Smooth muscle cell (in vitro differentiated cells): Measurements from ENCODE around the gene PUS10. TPM values are rescaled to one million over a fixed set of nuclear protein-coding genes. Genes with fewer than 3 reads are reported as not detected.

Experiments used
- DNase-seq: peaks from one replicate; lab custom pipeline; 2025; ENCODE audit not compliant: unreplicated experiment; lab: John Stamatoyannopoulos, UW
- H2AFZ ChIP-seq: fragments of 200-600 bp; sonication (generic); 2 replicates; pipeline ENCODE4 v1.6.0; 2016; ENCODE audit warnings: antibody characterized with exemption, low read depth, mild to moderate bottlenecking
- H3F3A ChIP-seq: fragments of 200-600 bp; sonication (generic); 2 replicates; pipeline ENCODE4 v1.6.0; 2017; ENCODE audit warnings: antibody characterized with exemption, low read depth
- H3K27ac ChIP-seq: fragments of 200-600 bp; sonication (generic); 2 replicates; pipeline ENCODE4 v1.5.1; 2016; ENCODE audit warnings: low read depth, mild to moderate bottlenecking
- H3K27me3 ChIP-seq: fragments of 200-600 bp; sonication (generic); 2 replicates; pipeline ENCODE4 v1.6.1; 2016; ENCODE audit warnings: low read depth, mild to moderate bottlenecking
- H3K36me3 ChIP-seq: fragments of 200-600 bp; sonication (generic); 2 replicates; pipeline ENCODE4 v1.5.1; 2016; ENCODE audit warnings: low read depth
- H3K4me1 ChIP-seq: fragments of 200-600 bp; sonication (generic); 2 replicates; pipeline ENCODE4 v1.5.1; 2016; ENCODE audit warnings: low read depth
- H3K4me2 ChIP-seq: fragments of 200-600 bp; sonication (generic); 2 replicates; pipeline ENCODE4 v1.6.0; 2016; ENCODE audit warnings: mild to moderate bottlenecking
- H3K4me3 ChIP-seq: fragments of 200-600 bp; sonication (generic); 2 replicates; pipeline ENCODE4 v1.5.1; 2016; ENCODE audit warnings: mild to moderate bottlenecking
- H3K79me2 ChIP-seq: fragments of 200-600 bp; sonication (generic); 2 replicates; pipeline ENCODE4 v1.6.0; 2016; ENCODE audit warnings: low read depth, mild to moderate bottlenecking
- H3K9ac ChIP-seq: fragments of 200-600 bp; sonication (generic); 2 replicates; pipeline ENCODE4 v1.6.0; 2016; ENCODE audit warnings: low read depth
- H3K9me3 ChIP-seq: fragments of 200-600 bp; sonication (generic); replicated peaks from 2 replicates; pipeline ENCODE4 v1.5.1; 2016; ENCODE audit warnings: low read depth
- H4K20me1 ChIP-seq: fragments of 200-600 bp; sonication (generic); 2 replicates; pipeline ENCODE4 v1.6.0; 2016; ENCODE audit warnings: low read depth
- CTCF ChIP-seq: fragments of 200-600 bp; sonication (generic); IDR thresholded peaks from 2 replicates; pipeline ENCODE4 v1.5.1; 2017; ENCODE audit warnings: borderline replicate concordance, mild to moderate bottlenecking, antibody characterized with exemption; ENCODE audit not compliant: insufficient read depth, poor library complexity, severe bottlenecking
- WGBS: methylation state at CpG from one replicate; pipeline ENCODE4 v1.1.7; 2016; ENCODE audit warnings: low lambda C conversion rate; 5-methylcytosine and 5-hydroxymethylcytosine counted together
- polyA plus RNA-seq: library from polyadenylated mRNA; unstranded; fragments of >200 nt; fragmentation: Nextera tagmentation; extraction: Ambion mirVana; gene quantifications from 2 replicates; pipeline ENCODE4 v1.2.1, GENCODE V29; 2016
- total RNA-seq: library from RNA; depleted of rRNA; stranded (reverse); fragments of >200 nt; gene quantifications from 2 replicates; pipeline ENCODE4 v1.2.3, GENCODE V29; 2014

PUS10 gene
- total RNA-seq (6.3 and 9.2 TPM in 2 replicates), polyA plus RNA-seq (3.3 and 3.5 TPM in 2 replicates)

- H3K9me3 ChIP-seq, result peaks cover 3% of the 10 kb centered on the region
- peak within 1 kb of the TSS; percentile 98 for H2AFZ ChIP-seq
- peak within 1 kb of the TSS; percentile 88 for H3K4me2 ChIP-seq
- under 1% methylated on average over 37 of the region's 39 CpGs for WGBS
- TF ChIP-seq CTCF, result no peak
- peaks cover 25% of the 10 kb centered on the region for H4K20me1 ChIP-seq
- peak within 1 kb of the TSS; percentile 82 for H3K9ac ChIP-seq
- H3K4me1 ChIP-seq, result peaks cover 18% of the 10 kb centered on the region
- no peaks in the 10 kb centered on the region for H3K27me3 ChIP-seq
- H3K36me3 ChIP-seq, result no peaks in the 10 kb centered on the region
- DNase-seq, result peak; percentile 51
- H3K4me3 ChIP-seq, result peak within 1 kb of the TSS; percentile 87
- H3K27ac ChIP-seq, result peak within 1 kb of the TSS; percentile 69
- no peaks in the 10 kb centered on the region for H3F3A ChIP-seq
- peaks cover 50% of the 10 kb centered on the region for H3K79me2 ChIP-seq
Observed at GRCh38 chr2:61017556-61018317, at the start of gene PUS10, which contains the start of gene PEX13. Gene PUS10 (minus strand): TSS chr2:61018255. CDS start chr2:61011890, 6,365 bp downstream. Gene PEX13 (plus strand): TSS chr2:61017720. CDS start chr2:61017760, 40 bp downstream.

- H3K36me3 ChIP-seq, result peaks cover 7% of the 10 kb centered on the region
- H3K4me1 ChIP-seq, result peaks cover 16% of the 10 kb centered on the region
- peak within 1 kb of the TSS; percentile 97 for H3K4me3 ChIP-seq
- 1% methylated on average over 44 of the region's 112 CpGs for WGBS
- H3K27ac ChIP-seq, result peak within 1 kb of the TSS; percentile 60
- H3K9me3 ChIP-seq, result no peaks in the 10 kb centered on the region
- no peaks in the 10 kb centered on the region for H3K27me3 ChIP-seq
- peak within 1 kb of the TSS; percentile 100 for H3K4me2 ChIP-seq
- DNase-seq, result peak; percentile 47
- peaks cover 38% of the 10 kb centered on the region for H3K79me2 ChIP-seq
- H4K20me1 ChIP-seq, result no peaks in the 10 kb centered on the region
- H3K9ac ChIP-seq, result peak within 1 kb of the TSS; percentile 74
- no peak for TF ChIP-seq CTCF
- H3F3A ChIP-seq, result no peaks in the 10 kb centered on the region
- H2AFZ ChIP-seq, result peak within 1 kb of the TSS; percentile 100
Observed at GRCh38 chr2:61065714-61066709, 48.0 kb upstream of the PUS10 start, which contains the start of gene SANBR. Gene SANBR (plus strand): TSS chr2:61065871. CDS start chr2:61070351, 4,480 bp downstream.

GRCh38 chr2:61059382-61059781, 41.3 kb upstream of the PUS10 start:
- H2AFZ ChIP-seq, result no peak overlapping the region
- no peaks in the 10 kb centered on the region for H3K9me3 ChIP-seq
- H3K27ac ChIP-seq, result no peak overlapping the region
- no peak for TF ChIP-seq CTCF
- H3K79me2 ChIP-seq, result no peaks in the 10 kb centered on the region
- H3K9ac ChIP-seq, result no peak overlapping the region
- no peaks in the 10 kb centered on the region for H4K20me1 ChIP-seq
- H3K36me3 ChIP-seq, result no peaks in the 10 kb centered on the region
- no peak overlapping the region for H3K4me2 ChIP-seq
- H3K4me1 ChIP-seq, result no peaks in the 10 kb centered on the region
- H3K4me3 ChIP-seq, result no peak overlapping the region
- no peak for DNase-seq
- H3K27me3 ChIP-seq, result no peaks in the 10 kb centered on the region
- no peaks in the 10 kb centered on the region for H3F3A ChIP-seq
